ENCODE measurements around the gene VDR.

VDR gene

DNA sequence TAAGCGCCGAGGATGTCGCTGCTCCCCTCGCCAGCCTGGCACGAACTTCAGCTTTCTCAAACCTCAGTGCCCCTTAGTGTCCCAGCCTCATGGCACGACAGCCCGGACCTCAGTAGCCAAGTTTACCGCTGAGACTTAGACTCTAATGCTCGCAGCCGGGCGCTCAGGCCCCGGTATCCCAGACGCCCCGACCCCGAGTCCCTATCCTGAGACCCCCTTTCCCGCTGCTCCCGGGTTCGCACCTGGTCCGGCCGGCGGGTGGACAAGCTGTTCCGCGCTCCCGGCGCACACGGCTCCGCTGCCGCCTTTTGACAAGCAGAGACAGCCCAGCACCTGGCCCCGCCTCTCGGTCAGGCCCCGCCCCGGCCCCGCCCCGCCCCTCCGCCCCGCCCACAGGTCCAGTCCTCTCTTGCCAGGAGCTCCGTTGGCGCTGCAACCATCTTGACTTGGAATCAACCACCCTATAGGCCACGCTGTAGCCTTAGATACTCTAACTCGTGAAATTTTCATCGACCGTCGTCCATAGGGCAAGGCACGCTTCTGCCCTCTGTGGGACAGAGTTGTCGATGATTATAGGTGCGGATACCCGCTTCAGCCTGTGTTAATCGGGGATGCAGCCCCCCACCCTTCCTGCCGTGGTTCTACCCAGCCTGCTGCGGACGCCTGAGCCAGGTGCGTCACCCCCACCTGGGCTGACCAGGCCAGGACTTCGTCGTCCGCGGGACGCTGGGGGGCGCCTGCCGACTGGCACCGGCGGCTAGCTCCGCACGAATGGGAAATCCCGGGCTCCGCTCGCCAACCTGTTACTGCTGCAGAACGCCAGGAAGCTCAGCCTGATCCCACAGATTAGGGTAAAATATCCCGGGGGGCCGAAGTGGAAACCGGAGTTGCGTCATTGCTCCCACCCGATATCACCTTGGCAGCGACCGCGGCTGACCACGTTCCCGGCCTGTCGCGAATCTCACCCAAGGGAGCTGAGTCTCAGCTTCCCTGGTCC, at the start of gene VDR:
VDR (minus strand) TSS at position 282 of the 997 bp plus-strand sequence. CDS start 25,881 bp downstream, outside the sequence.
- DNase-seq: peak; percentile 1 to 70

- no peak for DNase-seq
Measured at GRCh38 chr12:47954058-47954457, 49.3 kb upstream of the VDR start.

GRCh38 chr12:47950856-47951468, 46.2 kb upstream of the VDR start:
- no peak for DNase-seq

GRCh38 chr12:47949441-47950341, 44.9 kb upstream of the VDR start:
- DNase-seq: peak; percentile 29 to 72

- no peak for DNase-seq
Measured at GRCh38 chr12:47947341-47947740, 42.5 kb upstream of the VDR start.

DNA sequence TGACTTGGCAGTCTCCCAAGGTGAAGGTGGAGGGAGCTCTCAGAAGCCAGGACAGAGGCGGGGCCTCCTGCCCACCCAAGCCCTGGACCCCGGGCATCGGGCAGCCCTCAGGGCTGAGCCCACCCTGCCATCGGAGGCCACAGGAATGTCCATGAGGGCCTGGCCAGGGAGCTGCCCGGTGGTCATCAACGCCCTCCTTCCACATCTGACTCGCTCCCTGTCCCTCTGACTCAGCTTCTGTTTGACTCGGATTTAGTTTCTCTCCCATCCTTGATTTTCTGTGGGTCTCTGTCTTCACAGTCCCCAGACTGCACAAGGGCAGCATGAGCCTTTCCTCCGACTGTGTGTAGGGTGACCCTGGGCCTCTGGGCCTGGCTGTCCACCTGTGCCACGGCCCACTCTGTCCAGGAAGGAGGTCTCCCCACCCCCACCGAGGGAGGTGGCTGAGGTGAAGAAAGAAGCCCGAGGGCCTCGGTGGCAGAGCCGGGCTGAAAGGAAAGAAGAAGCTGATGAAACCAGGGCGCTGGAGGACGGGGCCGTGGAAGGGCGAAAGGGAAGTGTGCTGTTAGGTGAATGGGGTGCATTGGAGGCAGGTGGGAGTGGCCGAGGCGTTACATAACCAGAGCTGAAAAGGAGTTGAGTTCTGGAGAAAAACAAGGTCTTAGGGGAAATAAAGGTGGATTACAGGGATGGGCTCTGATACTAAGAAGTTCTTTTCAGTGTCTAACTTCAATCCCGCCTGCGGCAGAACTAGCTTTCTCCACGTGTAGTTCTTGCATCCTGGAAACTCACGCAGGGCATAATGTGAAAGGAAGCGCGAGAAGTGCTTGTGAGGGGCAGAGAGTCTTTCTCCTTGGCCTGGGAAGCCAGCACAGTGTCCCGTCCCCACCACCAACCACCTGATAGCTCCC, 41.9 kb upstream of the VDR start:
- no peak for DNase-seq

DNA sequence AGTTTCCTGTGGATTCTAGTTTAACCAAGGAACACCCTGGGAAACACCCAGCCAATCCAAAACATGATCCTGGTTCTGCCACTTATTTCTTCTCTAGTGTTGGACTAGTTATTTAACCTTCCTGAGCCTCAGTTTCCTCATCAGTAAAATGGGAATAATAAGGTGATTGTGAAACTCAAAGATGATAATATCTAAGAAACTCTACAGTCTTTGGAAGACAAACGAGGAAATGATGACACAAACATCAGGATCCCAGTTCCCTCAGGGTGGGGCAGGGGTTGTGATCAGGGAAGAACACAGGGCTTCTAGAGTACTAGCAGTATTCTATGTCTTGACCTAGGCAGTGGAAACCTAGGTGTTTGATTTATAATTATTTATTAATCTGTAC, 40.5 kb upstream of the VDR start:
- no peak for DNase-seq

DNA sequence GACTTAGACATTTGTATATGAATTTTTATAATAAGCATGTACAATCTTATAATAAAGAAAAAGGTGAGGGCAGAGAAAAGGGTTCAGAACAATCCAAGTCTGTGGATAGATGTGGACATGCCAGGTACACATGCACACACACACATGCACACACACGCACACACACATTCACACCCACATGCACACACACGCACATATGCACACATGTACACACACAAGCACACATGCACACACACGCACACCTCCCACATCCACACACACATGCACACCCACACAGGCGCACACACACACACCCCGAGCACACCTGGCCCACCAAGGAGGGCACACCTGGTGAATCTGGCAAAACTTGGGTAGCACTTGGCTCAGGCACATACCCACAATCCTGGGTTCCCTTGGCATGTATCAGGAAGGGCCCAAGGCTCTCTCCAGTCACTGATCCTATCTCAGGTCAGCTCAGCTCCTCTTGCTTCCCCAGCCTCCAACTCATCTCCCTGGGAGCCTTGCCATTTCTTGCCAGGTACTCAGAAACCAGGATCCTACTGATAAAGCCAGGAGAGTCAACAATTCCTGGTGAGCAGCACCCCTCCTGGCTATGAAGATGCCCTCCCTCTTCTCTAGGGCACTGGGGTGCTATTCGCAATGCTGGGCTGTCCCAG, 40.0 kb upstream of the VDR start:
- DNase-seq: no peak

GRCh38 chr12:47943623-47944340, 39.0 kb upstream of the VDR start:
- DNase-seq: no peak

GRCh38 chr12:47942614-47943225, 37.9 kb upstream of the VDR start:
- DNase-seq: no peak

- DNase-seq: no peak
Measured at GRCh38 chr12:47941871-47942613, 37.2 kb upstream of the VDR start.

- no peak for DNase-seq
Measured at GRCh38 chr12:47941475-47941780, 36.6 kb upstream of the VDR start.

DNA sequence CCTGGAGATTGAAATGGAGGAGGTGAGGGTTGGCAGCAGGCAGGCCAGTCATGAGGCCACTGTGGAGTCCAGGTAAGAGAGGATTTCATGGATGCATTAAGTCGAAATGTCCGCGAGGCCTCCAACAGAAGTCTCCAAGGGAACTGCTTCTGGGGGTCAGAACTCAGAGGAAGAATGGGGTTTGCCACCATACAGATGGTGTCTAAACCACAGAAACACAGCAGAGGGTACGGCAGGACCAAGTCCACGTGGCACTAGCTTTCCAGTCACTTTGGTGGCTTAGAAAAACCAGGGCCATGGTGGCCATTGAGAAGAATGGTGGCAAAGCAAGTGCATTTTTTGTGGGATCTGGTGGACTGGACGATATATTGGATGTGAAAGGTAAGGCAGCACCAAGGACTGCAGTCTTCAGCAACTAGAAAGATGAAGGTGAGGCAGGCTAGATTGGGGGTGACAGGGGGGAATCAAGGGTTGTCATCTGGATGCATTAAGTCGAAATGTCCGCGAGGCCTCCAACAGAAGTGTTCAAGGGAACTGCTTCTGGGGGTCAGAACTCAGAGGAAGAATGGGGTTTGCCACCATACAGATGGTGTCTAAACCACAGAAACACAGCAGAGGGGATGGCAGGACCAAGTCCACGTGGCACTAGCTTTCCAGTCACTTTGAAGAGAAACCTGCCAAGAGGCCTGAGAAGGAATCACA, 36.1 kb upstream of the VDR start:
- no peak for DNase-seq

DNA sequence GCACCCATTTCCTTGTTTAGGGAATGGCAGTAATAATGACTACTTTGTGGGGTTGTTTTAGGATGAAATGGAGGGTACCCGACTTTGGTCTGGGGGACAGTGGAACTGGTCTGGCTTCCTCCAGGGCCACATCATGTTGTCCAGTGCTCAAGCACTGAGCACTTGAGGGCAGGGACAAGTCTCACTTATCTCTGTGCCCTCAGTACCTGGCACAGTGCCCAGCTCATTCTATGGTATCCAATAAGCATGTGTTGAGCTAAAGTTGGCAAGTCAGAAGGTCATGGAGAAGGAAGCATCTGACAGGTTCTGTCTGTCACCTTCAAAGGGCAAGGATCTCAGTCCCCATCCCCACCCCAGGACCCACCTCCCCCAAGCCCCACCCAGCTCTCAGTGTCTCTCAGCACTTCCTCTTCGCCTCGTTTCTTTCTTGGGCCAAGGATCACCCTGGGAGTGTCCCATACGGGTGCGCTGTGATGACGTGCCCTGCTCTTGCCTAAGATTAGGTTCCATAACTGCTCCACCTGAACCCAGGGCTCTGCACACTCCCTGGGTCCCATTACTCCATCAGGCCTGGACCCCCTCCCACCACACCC, 34.3 kb upstream of the VDR start:
- no peak for DNase-seq

DNA sequence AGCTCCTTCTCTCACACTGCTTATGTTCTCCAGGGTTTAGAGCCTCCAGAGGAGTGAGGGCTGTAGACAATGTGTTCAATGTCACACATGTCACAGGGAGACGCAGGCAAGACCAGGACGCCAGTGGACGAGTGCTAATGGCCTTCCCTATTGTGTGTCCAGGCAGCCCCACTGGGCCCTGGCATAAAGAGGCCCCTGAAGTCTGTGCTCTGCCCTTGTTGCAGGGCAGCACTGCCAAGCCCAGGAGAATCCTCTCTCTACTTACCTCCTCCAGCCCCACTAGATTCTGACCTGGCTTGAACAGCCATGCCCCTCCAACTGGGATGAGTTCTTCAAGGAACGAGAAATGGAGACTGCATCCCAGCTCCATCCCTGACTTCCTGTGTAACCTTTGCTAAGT, 33.8 kb upstream of the VDR start:
- DNase-seq: no peak

DNA sequence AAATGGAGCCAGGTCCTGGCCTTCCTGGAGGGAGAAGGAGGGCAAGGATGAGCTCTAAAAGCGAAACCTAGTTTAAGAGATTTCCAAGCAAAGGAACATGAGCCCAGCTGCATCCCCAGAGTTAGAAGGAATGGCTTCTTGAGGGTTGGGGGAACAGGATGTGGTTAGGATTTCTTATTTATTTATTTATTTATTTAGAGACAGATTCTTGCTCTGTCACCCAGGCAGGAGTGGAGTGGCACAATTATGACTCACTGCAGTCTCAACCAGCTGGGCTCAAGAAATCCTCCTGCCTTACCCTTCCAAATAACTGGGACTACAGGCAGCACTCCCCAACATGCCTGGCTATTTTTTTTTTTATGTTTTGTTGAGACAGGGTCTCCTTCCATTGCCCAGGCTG, 33.3 kb upstream of the VDR start:
- DNase-seq: no peak

DNA sequence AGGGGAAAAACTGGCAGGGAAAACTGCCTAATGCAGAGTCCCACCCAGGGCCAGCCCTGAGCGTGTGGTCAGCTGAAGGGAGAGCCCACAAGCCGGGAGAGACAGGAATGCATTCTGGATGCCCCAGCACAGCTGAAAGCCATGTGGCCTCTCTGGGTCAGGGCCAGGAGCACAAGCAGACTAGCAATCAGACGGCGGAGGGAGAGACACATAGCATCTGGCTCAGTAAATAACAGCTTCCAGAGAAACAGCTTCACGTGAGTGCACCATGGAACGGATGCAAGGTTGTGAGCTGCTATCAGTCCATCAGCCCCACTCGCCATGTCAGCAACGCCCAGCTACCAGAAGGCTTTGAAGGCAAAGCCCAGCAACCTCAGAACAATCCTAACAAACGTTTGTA, 30.4 kb upstream of the VDR start:
- peak in 1 of 2 experiments; percentile 10 for DNase-seq

GRCh38 chr12:47931187-47931586, 26.4 kb upstream of the VDR start:
- no peak for DNase-seq

DNA sequence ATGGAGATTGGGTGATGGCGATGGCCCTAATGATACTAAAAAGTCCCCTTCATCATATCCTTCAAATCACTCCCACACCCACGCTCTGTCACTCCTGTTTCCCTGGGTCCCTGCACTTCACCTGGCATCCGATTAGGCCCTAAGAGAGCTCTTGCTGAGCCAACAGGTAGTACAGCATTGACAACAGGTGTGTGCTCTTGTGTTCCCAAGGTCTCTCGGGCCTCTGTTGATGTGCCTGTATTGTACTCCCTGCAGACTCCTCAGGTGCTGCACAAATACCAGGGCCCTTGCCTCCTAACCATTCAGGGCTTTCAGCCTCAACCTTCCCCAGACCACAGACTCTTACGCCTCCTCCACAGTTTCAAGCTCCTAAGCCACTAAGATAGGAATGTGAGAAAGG, 25.8 kb upstream of the VDR start:
- DNase-seq: no peak
